Activated CD8-positive, alpha-beta T cell treated with anti-CD3 and anti-CD28 coated beads for 36 hours (primary cell): ENCODE results near the gene CDK19. TPM values are rescaled to one million over a fixed set of nuclear protein-coding genes. Genes with fewer than 3 reads are reported as not detected.

Experiments
- ATAC-seq: fragments of 200-7000 bp; cut with Tn5 transposase; one replicate; pipeline ENCODE4 v1.10.0; 2021; ENCODE audit warnings: mild to moderate bottlenecking, moderate library complexity
- CTCF ChIA-PET: fragments of 350-600 bp; sonication (Branson Sonifier 250); formaldehyde crosslinking; loops from one replicate; lab custom pipeline; 2021; ENCODE audit warnings: antibody characterized with exemption; lab: Charles Lee
- POLR2A ChIA-PET: fragments of 350-600 bp; sonication (Branson Sonifier 250); formaldehyde crosslinking; loops from one replicate; lab custom pipeline; 2021; ENCODE audit warnings: antibody characterized with exemption; lab: Charles Lee
- DNase-seq: peaks from one replicate; pipeline ENCODE4 v3.0.0-alpha.2; 2020
- H3K27ac Mint-ChIP-seq: one replicate; pipeline ENCODE4 v1.8.0; 2021; ENCODE audit warnings: mild to moderate bottlenecking, mixed read lengths
- H3K27me3 Mint-ChIP-seq: one replicate; pipeline ENCODE4 v1.8.0; 2021; ENCODE audit warnings: mixed read lengths
- H3K36me3 Mint-ChIP-seq: one replicate; pipeline ENCODE4 v1.8.0; 2021; ENCODE audit warnings: low read depth, mixed read lengths
- H3K4me1 Mint-ChIP-seq: one replicate; pipeline ENCODE4 v1.8.0; 2021; ENCODE audit warnings: low read depth, mixed read lengths
- H3K4me3 Mint-ChIP-seq: one replicate; pipeline ENCODE4 v1.8.0; 2021; ENCODE audit warnings: mild to moderate bottlenecking, moderate library complexity, mixed read lengths
- H3K9me3 Mint-ChIP-seq: one replicate; pipeline ENCODE4 v1.8.0; 2021; ENCODE audit warnings: mixed read lengths
- intact Hi-C: fragments of 100-400 bp; cut with micrococcal nuclease; formaldehyde crosslinking; loops from one replicate; pipeline ENCODE4 v1.10.0; 2022
- total RNA-seq, 2 experiments: library from RNA; stranded (reverse); gene quantifications; one replicate each; pipeline ENCODE4 v1.2.3, GENCODE V29; 2021
- TF ChIP-seq, protein P1 (sequence below): fragments of 200-600 bp; IDR thresholded peaks from one replicate; pipeline ENCODE4 v1.8.0; 2022; ENCODE audit warnings: antibody characterized with exemption, mild to moderate bottlenecking

CDK19 gene
- total RNA-seq, 2 experiments from 2014 or later: 11.8 to 13.1 TPM

DNA sequence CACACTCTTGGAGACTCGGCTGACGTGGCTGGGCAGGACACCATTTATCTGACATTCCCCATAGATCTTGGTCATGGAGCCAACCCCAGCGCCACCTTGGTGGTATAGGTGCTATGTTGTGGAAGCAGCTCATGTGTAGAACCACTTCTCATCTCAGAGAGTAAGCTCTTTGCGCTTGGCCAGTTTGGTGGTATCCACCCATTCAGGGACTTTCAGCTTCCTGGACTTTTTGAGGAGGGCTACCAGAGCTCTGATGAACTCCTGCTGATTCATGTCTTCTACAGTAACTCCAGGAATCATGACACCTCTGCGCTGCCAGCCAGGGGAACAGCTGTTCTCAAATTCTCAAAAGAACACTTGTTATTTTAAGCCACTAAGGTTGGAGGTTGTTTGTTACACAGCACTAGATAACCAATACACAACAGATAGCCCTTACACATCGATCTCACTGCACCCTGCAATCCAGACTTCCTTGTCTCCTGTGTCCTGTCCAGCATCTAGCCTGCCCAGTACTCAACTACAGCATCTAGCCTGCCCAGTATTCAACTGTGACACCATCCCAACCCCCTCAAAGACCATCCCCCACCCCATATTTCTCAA lies 252.9 kb downstream of the CDK19 start:
- no peaks in the 10 kb centered on the region for H3K9me3 Mint-ChIP-seq
- H3K4me3 Mint-ChIP-seq: no peak overlapping the region
- CTCF ChIA-PET: interaction anchor here (0.9 to 1.1 kb wide), 2 partner anchors 16 to 34 kb away, joined by 3 read pairs; no protein-coding TSS in a partner anchor
- peaks cover 23% of the 10 kb centered on the region for H3K4me1 Mint-ChIP-seq
- no peak overlapping the region for H3K27ac Mint-ChIP-seq
- TF ChIP-seq, protein P1, sequence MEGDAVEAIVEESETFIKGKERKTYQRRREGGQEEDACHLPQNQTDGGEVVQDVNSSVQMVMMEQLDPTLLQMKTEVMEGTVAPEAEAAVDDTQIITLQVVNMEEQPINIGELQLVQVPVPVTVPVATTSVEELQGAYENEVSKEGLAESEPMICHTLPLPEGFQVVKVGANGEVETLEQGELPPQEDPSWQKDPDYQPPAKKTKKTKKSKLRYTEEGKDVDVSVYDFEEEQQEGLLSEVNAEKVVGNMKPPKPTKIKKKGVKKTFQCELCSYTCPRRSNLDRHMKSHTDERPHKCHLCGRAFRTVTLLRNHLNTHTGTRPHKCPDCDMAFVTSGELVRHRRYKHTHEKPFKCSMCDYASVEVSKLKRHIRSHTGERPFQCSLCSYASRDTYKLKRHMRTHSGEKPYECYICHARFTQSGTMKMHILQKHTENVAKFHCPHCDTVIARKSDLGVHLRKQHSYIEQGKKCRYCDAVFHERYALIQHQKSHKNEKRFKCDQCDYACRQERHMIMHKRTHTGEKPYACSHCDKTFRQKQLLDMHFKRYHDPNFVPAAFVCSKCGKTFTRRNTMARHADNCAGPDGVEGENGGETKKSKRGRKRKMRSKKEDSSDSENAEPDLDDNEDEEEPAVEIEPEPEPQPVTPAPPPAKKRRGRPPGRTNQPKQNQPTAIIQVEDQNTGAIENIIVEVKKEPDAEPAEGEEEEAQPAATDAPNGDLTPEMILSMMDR: no peak
- DNase-seq (no peak), ATAC-seq (no peak)
- no peaks in the 10 kb centered on the region for H3K36me3 Mint-ChIP-seq
- no peaks in the 10 kb centered on the region for H3K27me3 Mint-ChIP-seq
- intact Hi-C loops: no loop called here
- POLR2A ChIA-PET: interaction anchor here (1.5 kb wide), 1 partner anchor 11 kb away, joined by 3 read pairs; no protein-coding TSS in a partner anchor

DNA sequence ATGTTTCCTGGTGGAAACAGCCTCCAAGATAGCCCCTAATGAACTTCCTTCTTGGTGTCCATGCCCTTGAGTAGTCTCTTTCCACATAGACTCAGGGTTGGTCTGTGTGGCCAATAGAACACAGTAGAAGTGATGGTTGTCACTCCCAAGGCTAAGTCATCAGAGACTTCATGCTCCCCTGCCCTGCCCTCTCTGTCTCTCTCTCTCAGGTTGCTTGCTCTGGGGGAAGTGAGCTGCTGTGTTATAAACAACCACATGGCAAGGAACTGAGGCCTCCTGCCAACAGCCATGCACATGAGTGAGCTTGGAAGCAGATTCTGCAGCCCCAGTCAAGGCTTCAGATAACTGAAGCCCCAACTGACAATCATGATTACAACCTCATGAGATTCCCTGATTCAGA lies 253.6 kb downstream of the CDK19 start:
- H3K36me3 Mint-ChIP-seq: no peaks in the 10 kb centered on the region
- peaks cover 23% of the 10 kb centered on the region for H3K4me1 Mint-ChIP-seq
- no peaks in the 10 kb centered on the region for H3K27me3 Mint-ChIP-seq
- DNase-seq (no peak), ATAC-seq (no peak)
- CTCF ChIA-PET: interaction anchor here (0.9 to 1.1 kb wide), 2 partner anchors 33 to 34 kb away, joined by 3 to 4 read pairs; no protein-coding TSS in a partner anchor
- no peak overlapping the region for H3K4me3 Mint-ChIP-seq
- H3K27ac Mint-ChIP-seq: no peak overlapping the region
- H3K9me3 Mint-ChIP-seq: no peaks in the 10 kb centered on the region
- intact Hi-C loops: no loop called here
- TF ChIP-seq, protein P1: no peak
- POLR2A ChIA-PET: interaction anchor here (1.5 kb wide), 1 partner anchor 11 kb away, joined by 3 read pairs; no protein-coding TSS in a partner anchor

DNA sequence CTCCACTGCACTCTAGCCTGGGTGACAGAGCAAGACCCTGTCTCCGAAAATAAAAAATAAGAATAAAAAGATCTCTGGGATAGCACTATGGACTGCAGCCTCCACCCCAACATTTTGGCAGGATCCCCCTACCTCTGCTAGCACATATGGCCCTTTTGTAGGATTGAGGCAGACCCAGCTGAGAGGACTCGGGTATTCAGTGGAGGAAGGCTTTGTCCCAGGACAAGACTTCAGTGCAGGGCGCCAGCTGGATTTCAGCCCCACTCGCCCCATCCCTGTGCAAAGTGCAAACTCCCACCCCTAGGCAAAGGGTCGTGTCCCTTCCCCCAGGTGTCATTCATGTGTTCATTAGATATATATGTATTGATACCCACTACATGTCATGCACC lies 254.3 kb downstream of the CDK19 start:
- Mint-ChIP-seq H3K27ac (no peak overlapping the region), H3K27me3 (no peaks in the 10 kb centered on the region), H3K9me3 (no peaks in the 10 kb centered on the region), H3K4me1 (peaks cover 23% of the 10 kb centered on the region), H3K4me3 (no peak overlapping the region), H3K36me3 (no peaks in the 10 kb centered on the region)
- CTCF ChIA-PET: interaction anchor here (0.6 to 1.2 kb wide), 3 partner anchors 28 to 34 kb away, joined by 3 to 4 read pairs (median 3); no protein-coding TSS in a partner anchor
- ATAC-seq: no peak
- POLR2A ChIA-PET: interaction anchor here (1.5 kb wide), 1 partner anchor 12 kb away, joined by 3 read pairs; no protein-coding TSS in a partner anchor
- TF ChIP-seq, protein P1: no peak
- no peak for DNase-seq
- intact Hi-C loops: no loop called here

DNA sequence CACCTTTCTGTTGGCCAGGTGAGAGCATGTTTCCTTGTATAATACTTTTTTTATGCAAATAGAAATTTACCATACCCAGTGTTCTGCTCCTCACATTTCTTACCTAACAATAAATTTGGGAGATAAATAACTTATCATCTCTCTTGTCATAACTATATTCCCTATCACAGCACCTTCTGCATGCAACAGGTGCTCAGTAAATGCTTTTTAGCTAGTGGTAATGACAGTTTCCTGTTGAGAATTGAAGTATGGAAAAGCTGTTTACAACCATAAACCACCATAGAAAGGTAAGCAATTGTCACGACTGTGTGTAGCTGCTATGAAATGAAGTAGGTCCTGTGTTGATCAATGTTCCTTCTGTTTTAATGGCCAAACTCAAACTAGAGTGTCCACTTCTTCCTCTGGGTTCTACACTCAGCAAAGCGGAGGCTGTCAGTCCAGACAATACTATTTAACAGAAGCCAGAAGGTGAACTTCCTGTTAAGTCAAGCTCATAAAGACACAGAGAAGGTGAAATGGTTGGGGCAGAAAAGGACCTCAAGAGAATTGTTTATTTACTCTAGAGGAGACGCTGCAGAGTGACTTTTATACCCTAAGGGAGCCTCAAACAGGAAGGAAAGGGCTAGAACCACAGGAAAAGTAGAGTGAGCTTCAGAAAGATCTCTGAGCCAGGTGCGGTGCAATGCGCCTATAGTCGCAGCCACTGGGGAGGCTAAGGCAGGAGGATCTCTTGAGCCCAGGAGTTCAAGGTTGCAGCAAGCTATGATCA lies 254.8 kb downstream of the CDK19 start:
- ATAC-seq (peak; percentile 49), DNase-seq (no peak)
- Mint-ChIP-seq H3K9me3 (no peaks in the 10 kb centered on the region), H3K4me1 (peaks cover 23% of the 10 kb centered on the region), H3K27ac (peak overlapping the region; percentile 78), H3K27me3 (no peaks in the 10 kb centered on the region), H3K36me3 (no peaks in the 10 kb centered on the region), H3K4me3 (no peak overlapping the region)
- TF ChIP-seq, protein P1: no peak
- CTCF ChIA-PET: interaction anchor here (0.6 to 1.2 kb wide), 3 partner anchors 27 to 33 kb away, joined by 3 to 4 read pairs (median 3); no protein-coding TSS in a partner anchor
- intact Hi-C loops: no loop called here
- POLR2A ChIA-PET: interaction anchor here (1.5 kb wide), 1 partner anchor 13 kb away, joined by 3 read pairs; no protein-coding TSS in a partner anchor

Other genes starting within 250 kb of the CDK19 start
- gene AMD1, start 59.3 kb upstream of the CDK19 start, total RNA-seq: 10 to 100 TPM; 77.4 to 85.0 TPM
- 10 to 100 TPM; 87.5 to 89.9 TPM for gene GTF3C6, start 143.2 kb upstream of the CDK19 start, total RNA-seq
- 10 to 100 TPM; 54.8 to 61.7 TPM for gene RPF2, start 166.6 kb upstream of the CDK19 start, total RNA-seq